IMR-90 (cell line): ENCODE data around the gene XPNPEP2. TPM values are rescaled to one million over a fixed set of nuclear protein-coding genes. Genes with fewer than 3 reads are reported as not detected.

Source experiments
- ATAC-seq: fragments of 200-7000 bp; cut with Tn5 transposase; 2 replicates; pipeline ENCODE4 v1.9.1; 2020; ENCODE audit warnings: low read depth, mild to moderate bottlenecking, moderate library complexity
- BruUV-seq: library from RNA; stranded (reverse); fragments of 400-500 nt; replicated peaks from 2 replicates; lab custom pipeline; 2021; lab: Mats Ljungman, UMichigan
- CTCF ChIA-PET: fragments of 300-600 bp; formaldehyde crosslinking; extraction: SDS; loops from one replicate; lab custom pipeline; 2021; ENCODE audit warnings: antibody characterized with exemption; lab: Yijun Ruan, JAX
- POLR2A ChIA-PET: fragments of 300-600 bp; sonication (Branson Sonifier 250); formaldehyde crosslinking; loops from one replicate; lab custom pipeline; 2022; ENCODE audit warnings: antibody characterized with exemption; ENCODE audit not compliant: unreplicated experiment; lab: Charles Lee
- DNase-seq: peaks from one replicate; pipeline ENCODE4 v3.0.0; 2013
- H2AFZ ChIP-seq: replicated peaks from 2 replicates; pipeline ENCODE3; 2013; ENCODE audit warnings: low read length, mild to moderate bottlenecking; ENCODE audit not compliant: poor library complexity
- H2AK5ac ChIP-seq: 2 replicates; pipeline ENCODE4 v1.6.1; 2013; ENCODE audit warnings: low read depth, low read length, inconsistent platforms
- H2AK9ac ChIP-seq: replicated peaks from 2 replicates; pipeline ENCODE3; 2013; ENCODE audit warnings: mild to moderate bottlenecking, low read depth, low read length, moderate library complexity; ENCODE audit not compliant: poor library complexity
- H2BK120ac ChIP-seq: 2 replicates; pipeline ENCODE4 v1.6.1; 2013; ENCODE audit warnings: low read depth, low read length, inconsistent platforms
- H2BK15ac ChIP-seq: 3 replicates; pipeline ENCODE4 v1.6.1; 2013; ENCODE audit warnings: low read depth, low read length, inconsistent platforms
- H2BK20ac ChIP-seq: 2 replicates; pipeline ENCODE4 v1.6.1; 2013; ENCODE audit warnings: low read depth, mild to moderate bottlenecking, inconsistent platforms, low read length, moderate library complexity
- H2BK5ac ChIP-seq: 2 replicates; pipeline ENCODE4 v1.6.1; 2013; ENCODE audit warnings: mild to moderate bottlenecking, low read depth, low read length, inconsistent platforms; ENCODE audit not compliant: poor library complexity, severe bottlenecking
- H3K14ac ChIP-seq: replicated peaks from 2 replicates; pipeline ENCODE4 v1.6.1; 2013; ENCODE audit warnings: low read depth, low read length, inconsistent platforms
- H3K18ac ChIP-seq: 2 replicates; pipeline ENCODE4 v1.6.1; 2013; ENCODE audit warnings: low read depth, low read length, control low read depth
- H3K23ac ChIP-seq: 2 replicates; pipeline ENCODE4 v1.6.1; 2013; ENCODE audit warnings: low read depth, low read length, inconsistent platforms
- H3K27ac ChIP-seq: 2 replicates; pipeline ENCODE4 v1.5.1; 2013; ENCODE audit warnings: mild to moderate bottlenecking, control low read depth, low read length; ENCODE audit not compliant: insufficient read depth
- H3K27me3 ChIP-seq: 2 replicates; pipeline ENCODE4 v1.6.1; 2013; ENCODE audit warnings: low read length; ENCODE audit not compliant: control insufficient read depth, insufficient read depth
- H3K36me3 ChIP-seq: 2 replicates; pipeline ENCODE4 v1.6.1; 2013; ENCODE audit warnings: low read length, mixed read lengths; ENCODE audit not compliant: control insufficient read depth, insufficient read depth
- H3K4ac ChIP-seq: 2 replicates; pipeline ENCODE4 v1.6.1; 2013; ENCODE audit warnings: low read depth, low read length, inconsistent platforms
- H3K4me1 ChIP-seq: 2 replicates; pipeline ENCODE4 v1.6.1; 2013; ENCODE audit warnings: low read length, mixed read lengths; ENCODE audit not compliant: control insufficient read depth, insufficient read depth
- H3K4me2 ChIP-seq: 2 replicates; pipeline ENCODE4 v1.6.1; 2013; ENCODE audit warnings: low read depth, mild to moderate bottlenecking, control low read depth, low read length, moderate library complexity
- H3K4me3 ChIP-seq: 2 replicates; pipeline ENCODE4 v1.5.1; 2013; ENCODE audit warnings: low read depth, mild to moderate bottlenecking, control low read depth, low read length, moderate library complexity; ENCODE audit not compliant: insufficient read depth
- H3K56ac ChIP-seq: 2 replicates; pipeline ENCODE4 v1.6.1; 2013; ENCODE audit warnings: low read length, inconsistent platforms; ENCODE audit not compliant: insufficient read depth; ENCODE audit errors: extremely low read depth
- H3K79me1 ChIP-seq, 2 experiments: 2 replicates each; pipeline ENCODE4 v1.6.1; 2013; ENCODE audit warnings: low read length in 2 of 2, inconsistent platforms in 1 of 2, low read depth in 1 of 2
- H3K9ac ChIP-seq: 2 replicates; pipeline ENCODE4 v1.6.1; 2013; ENCODE audit warnings: low read depth, low read length, control low read depth
- H3K9me1 ChIP-seq: 2 replicates; pipeline ENCODE4 v1.6.1; 2013; ENCODE audit warnings: low read length, inconsistent platforms; ENCODE audit not compliant: insufficient read depth
- H3K9me3 ChIP-seq: 2 replicates; pipeline ENCODE4 v1.6.1; 2013; ENCODE audit warnings: low read length; ENCODE audit not compliant: control insufficient read depth, insufficient read depth
- H4K20me1 ChIP-seq: 2 replicates; pipeline ENCODE4 v1.6.1; 2013; ENCODE audit warnings: low read length, inconsistent platforms; ENCODE audit not compliant: insufficient read depth
- H4K5ac ChIP-seq: 2 replicates; pipeline ENCODE4 v1.6.1; 2013; ENCODE audit warnings: mild to moderate bottlenecking, low read depth, low read length, control low read depth
- H4K8ac ChIP-seq, 2 experiments: 2 replicates each; pipeline ENCODE4 v1.6.1; 2013; ENCODE audit warnings: low read depth in 2 of 2, low read length in 2 of 2, control low read depth in 1 of 2, inconsistent platforms in 1 of 2
- H4K91ac ChIP-seq: 2 replicates; pipeline ENCODE4 v1.6.1; 2013; ENCODE audit warnings: low read depth, low read length, inconsistent platforms; ENCODE audit not compliant: insufficient read depth
- CEBPB ChIP-seq: IDR thresholded peaks from 2 replicates; pipeline ENCODE4 v1.6.1; 2012; ENCODE audit warnings: low read depth, low read length, improper control_type of control experiment
- CHD1 ChIP-seq: IDR thresholded peaks from 2 replicates; pipeline ENCODE4 v1.6.1; 2012; ENCODE audit warnings: low read depth, low read length, improper control_type of control experiment
- FOS ChIP-seq: fragments of 150-350 bp; IDR thresholded peaks from 2 replicates; pipeline ENCODE4 v1.6.1; 2016; ENCODE audit warnings: low read depth, low read length
- MAFK ChIP-seq: IDR thresholded peaks from 2 replicates; pipeline ENCODE4 v1.6.1; 2012; ENCODE audit warnings: low read depth, low read length, improper control_type of control experiment
- MAZ ChIP-seq: IDR thresholded peaks from 2 replicates; pipeline ENCODE4 v1.6.1; 2012; ENCODE audit warnings: low read depth, mild to moderate bottlenecking, low read length, improper control_type of control experiment, moderate library complexity, borderline replicate concordance
- MXI1 ChIP-seq: IDR thresholded peaks from 2 replicates; pipeline ENCODE4 v1.6.1; 2012; ENCODE audit warnings: low read depth, mild to moderate bottlenecking, low read length, moderate library complexity, borderline replicate concordance
- NFE2L2 ChIP-seq: fragments of 150-350 bp; IDR thresholded peaks from 2 replicates; pipeline ENCODE4 v1.6.1; 2016; ENCODE audit warnings: low read depth, mild to moderate bottlenecking, low read length
- POLR2A ChIP-seq: IDR thresholded peaks from 2 replicates; pipeline ENCODE4 v1.6.1; 2012; ENCODE audit warnings: mild to moderate bottlenecking, low read depth, low read length
- RAD21 ChIP-seq: IDR thresholded peaks from 2 replicates; pipeline ENCODE4 v1.6.1; 2012; ENCODE audit warnings: low read length, improper control_type of control experiment
- RCOR1 ChIP-seq: IDR thresholded peaks from 2 replicates; pipeline ENCODE4 v1.6.1; 2012; ENCODE audit warnings: mild to moderate bottlenecking, low read length, improper control_type of control experiment; ENCODE audit not compliant: insufficient replicate concordance
- SMC3 ChIP-seq: fragments of 150-350 bp; IDR thresholded peaks from 2 replicates; pipeline ENCODE4 v1.6.1; 2016; ENCODE audit warnings: low read depth, mild to moderate bottlenecking, antibody characterized with exemption, low read length, moderate library complexity
- USF2 ChIP-seq: fragments of 150-350 bp; IDR thresholded peaks from 2 replicates; pipeline ENCODE4 v1.6.1; 2017; ENCODE audit warnings: mild to moderate bottlenecking, antibody characterized with exemption, low read length, low read depth
- WGBS, 2 experiments: methylation state at CpG; one replicate each; pipeline versions ENCODE4 v1.1.5 to v1.1.7; 2013; ENCODE audit warnings: missing lambda C conversion rate in 2 of 2; ENCODE audit not compliant: insufficient read length in 1 of 2; ENCODE audit errors: extremely low coverage in 2 of 2; 5-methylcytosine and 5-hydroxymethylcytosine counted together
- dilution Hi-C: fragments of 300-500 bp; cut with HindIII; formaldehyde crosslinking; loops from one replicate; pipeline ENCODE4 v1.14.3; 2018; ENCODE audit warnings: low sequenced_read_pairs; ENCODE audit not compliant: unreplicated experiment
- in situ Hi-C: fragments of 300-500 bp; cut with MboI; formaldehyde crosslinking; loops from 3 replicates; pipeline ENCODE4 v1.14.3; 2019; ENCODE audit warnings: low sequenced_read_pairs, inconsistent platforms, mixed read lengths
- intact Hi-C: fragments of 100-400 bp; cut with micrococcal nuclease; formaldehyde crosslinking; loops from 2 replicates; pipeline ENCODE4 v1.10.0; 2022
- polyA plus RNA-seq, 3 experiments: library from polyadenylated mRNA; depleted of rRNA; stranded (reverse); fragments of >200 nt; gene quantifications; 2 replicates each; pipeline ENCODE4 v1.2.3, GENCODE V29; 2012; ENCODE audit warnings: low replicate concordance in 1 of 3
- total RNA-seq: library from RNA; depleted of rRNA; stranded (reverse); fragments of >200 nt; gene quantifications from 2 replicates; pipeline ENCODE4 v1.2.3, GENCODE V29; 2012
- TF ChIP-seq, protein P1 (sequence below): fragments of 150-350 bp; IDR thresholded peaks from 2 replicates; pipeline ENCODE4 v1.6.1; 2016; ENCODE audit warnings: low read depth, mild to moderate bottlenecking, low read length, moderate library complexity, borderline replicate concordance

XPNPEP2 gene
- total and polyA plus RNA-seq, 2 of the 4 experiments (the other 2 are of a cell fraction), result under 0.01 to 0.07 TPM

DNA sequence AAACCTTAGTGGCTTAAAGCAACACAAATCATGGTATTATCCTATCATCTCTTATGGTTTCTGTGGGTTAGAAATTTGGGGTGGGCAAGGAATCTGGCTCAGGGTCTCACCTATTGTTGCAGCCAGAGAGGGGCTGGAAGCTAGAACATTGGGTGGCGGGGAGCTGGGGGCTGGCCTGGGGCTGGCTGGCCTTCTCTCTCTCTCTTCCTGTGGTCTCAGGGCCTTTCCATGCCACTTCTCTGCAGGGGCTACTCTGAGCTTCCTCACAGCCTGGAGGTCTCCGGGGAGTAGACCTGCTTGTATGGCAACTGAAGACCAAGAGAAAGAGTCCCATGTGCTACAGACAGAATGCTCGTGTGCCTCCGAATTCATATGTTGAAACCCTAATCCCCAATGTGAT is 10.7 kb upstream of the XPNPEP2 start (continued):
- TF ChIP-seq, protein P1, sequence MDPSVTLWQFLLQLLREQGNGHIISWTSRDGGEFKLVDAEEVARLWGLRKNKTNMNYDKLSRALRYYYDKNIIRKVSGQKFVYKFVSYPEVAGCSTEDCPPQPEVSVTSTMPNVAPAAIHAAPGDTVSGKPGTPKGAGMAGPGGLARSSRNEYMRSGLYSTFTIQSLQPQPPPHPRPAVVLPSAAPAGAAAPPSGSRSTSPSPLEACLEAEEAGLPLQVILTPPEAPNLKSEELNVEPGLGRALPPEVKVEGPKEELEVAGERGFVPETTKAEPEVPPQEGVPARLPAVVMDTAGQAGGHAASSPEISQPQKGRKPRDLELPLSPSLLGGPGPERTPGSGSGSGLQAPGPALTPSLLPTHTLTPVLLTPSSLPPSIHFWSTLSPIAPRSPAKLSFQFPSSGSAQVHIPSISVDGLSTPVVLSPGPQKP, result no peak
- no peak for TF ChIP-seq CHD1

DNA sequence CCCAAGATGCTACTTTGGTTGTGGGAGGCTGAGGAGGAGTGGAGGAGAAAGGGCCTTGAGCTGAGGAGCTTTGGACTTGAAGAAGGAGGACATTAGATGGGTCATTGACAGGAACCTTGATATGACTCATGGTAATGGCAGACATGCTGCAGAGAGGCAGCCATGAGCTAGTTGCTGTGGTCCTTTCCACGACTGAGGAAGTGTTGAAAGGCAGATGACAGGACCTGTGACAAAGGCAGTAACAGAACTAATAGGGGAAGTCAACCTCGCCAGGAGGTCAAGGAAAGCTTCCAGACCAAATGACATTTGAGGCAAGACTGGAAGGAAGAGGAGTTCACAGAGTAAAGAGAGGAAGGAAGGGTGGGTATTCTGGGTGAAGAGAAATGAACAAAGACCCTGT is 7.6 kb upstream of the XPNPEP2 start:
- CTCF ChIA-PET, result no interaction called here
- no peak for ATAC-seq
- TF ChIP-seq MXI1 (no peak), POLR2A (no peak), MAFK (no peak), CEBPB (no peak), CHD1 (no peak), SMC3 (no peak), NFE2L2 (no peak), RCOR1 (no peak), FOS (no peak), USF2 (no peak), MAZ (no peak), RAD21 (no peak)
- TF ChIP-seq, protein P1, result no peak

More for the DNA sequence above, 7.6 kb upstream of the XPNPEP2 start:
- intact Hi-C loops (no loop called here), dilution Hi-C loops (no loop called here), in situ Hi-C loops (no loop called here)
- H3K27ac ChIP-seq, result no peak overlapping the region
- no peak overlapping the region for H2BK20ac ChIP-seq
- no peak overlapping the region for H3K9ac ChIP-seq
- no peaks in the 10 kb centered on the region for H3K79me1 ChIP-seq
- no peak overlapping the region for H3K4ac ChIP-seq
- no peak overlapping the region; the same call in 1 of the 2 replicates for H3K23ac ChIP-seq
- no peaks in the 10 kb centered on the region for H3K9me3 ChIP-seq
- H2AFZ ChIP-seq, result no peak overlapping the region
- 32% methylated on average over 2 of the region's 2 CpGs; no CpG with 5 or more reads in 1 of the 2 experiments for WGBS, 2 experiments
- no peak overlapping the region for H2BK15ac ChIP-seq
- H3K27me3 ChIP-seq, result peaks cover 28% of the 10 kb centered on the region
- no peak overlapping the region for H3K56ac ChIP-seq
- H3K4me2 ChIP-seq, result no peak overlapping the region
- H3K4me3 ChIP-seq, result no peak overlapping the region
- H3K14ac ChIP-seq, result no peak overlapping the region
- DNase-seq, result no peak
- H4K8ac ChIP-seq, result no peak overlapping the region
- H4K20me1 ChIP-seq, result no peaks in the 10 kb centered on the region
- no peak overlapping the region for H2BK5ac ChIP-seq
- no peaks in the 10 kb centered on the region for H3K36me3 ChIP-seq
- no TSS peak for BruUV-seq
- no peak overlapping the region for H2AK9ac ChIP-seq
- no peaks in the 10 kb centered on the region for H3K9me1 ChIP-seq
- H2AK5ac ChIP-seq, result no peak overlapping the region
- H3K18ac ChIP-seq, result no peak overlapping the region
- POLR2A ChIA-PET, result no interaction called here
- no peak overlapping the region for H2BK120ac ChIP-seq
- H3K4me1 ChIP-seq, result no peaks in the 10 kb centered on the region
- no peak overlapping the region for H4K5ac ChIP-seq
- no peak overlapping the region for H4K91ac ChIP-seq
